Hematopoietic multipotent progenitor cell (in vitro differentiated cells): ENCODE data around the gene TRAM2. TPM values are rescaled to one million over a fixed set of nuclear protein-coding genes. Genes with fewer than 3 reads are reported as not detected.
A peak's percentile ranks its signal among the peaks of the same experiment; 100 is the strongest.

Source experiments
- DNase-seq, 3 donors: peaks; one replicate each; pipeline ENCODE4 v3.0.0-alpha.2; 2011 to 2015; ENCODE audit warnings: low read depth in 2 of 3, low spot score in 2 of 3
- total RNA-seq: library from RNA; depleted of rRNA; stranded (reverse); fragments of >200 nt; gene quantifications from one replicate; pipeline ENCODE4 v1.2.3, GENCODE V29; 2012

TRAM2 gene
- total RNA-seq, 1 donor = 8.6 TPM

- DNase-seq = no peak
These were observed 28.5 kb downstream of the TRAM2 start for GRCh38 chr6:52548353-52548713.

- no peak for DNase-seq
These were observed 29.1 kb downstream of the TRAM2 start for GRCh38 chr6:52547647-52548352.

- no peak for DNase-seq
These were observed 30.2 kb downstream of the TRAM2 start for GRCh38 chr6:52546678-52547077.

DNA sequence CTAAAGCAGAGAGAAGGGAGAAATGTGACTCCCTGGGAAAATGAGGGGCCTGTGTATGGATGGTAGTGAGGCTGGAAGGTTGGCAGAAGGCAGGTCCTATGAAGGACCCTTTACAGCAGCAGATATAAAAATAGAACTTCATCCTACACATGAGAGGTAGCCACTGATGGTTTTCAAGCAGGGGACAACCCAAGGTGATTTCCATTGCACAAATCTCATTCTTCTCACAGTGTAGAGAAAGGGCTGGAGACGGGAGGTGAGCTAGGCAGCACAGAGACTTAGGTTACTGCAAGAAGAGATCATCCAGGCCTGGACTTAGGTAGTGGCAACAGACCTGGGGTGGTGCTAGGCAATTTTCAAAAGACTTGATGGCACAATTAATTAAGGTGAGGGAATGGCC, 30.7 kb downstream of the TRAM2 start:
- DNase-seq = no peak

- no peak for DNase-seq
These were observed 31.3 kb downstream of the TRAM2 start for GRCh38 chr6:52545406-52546119.

DNA sequence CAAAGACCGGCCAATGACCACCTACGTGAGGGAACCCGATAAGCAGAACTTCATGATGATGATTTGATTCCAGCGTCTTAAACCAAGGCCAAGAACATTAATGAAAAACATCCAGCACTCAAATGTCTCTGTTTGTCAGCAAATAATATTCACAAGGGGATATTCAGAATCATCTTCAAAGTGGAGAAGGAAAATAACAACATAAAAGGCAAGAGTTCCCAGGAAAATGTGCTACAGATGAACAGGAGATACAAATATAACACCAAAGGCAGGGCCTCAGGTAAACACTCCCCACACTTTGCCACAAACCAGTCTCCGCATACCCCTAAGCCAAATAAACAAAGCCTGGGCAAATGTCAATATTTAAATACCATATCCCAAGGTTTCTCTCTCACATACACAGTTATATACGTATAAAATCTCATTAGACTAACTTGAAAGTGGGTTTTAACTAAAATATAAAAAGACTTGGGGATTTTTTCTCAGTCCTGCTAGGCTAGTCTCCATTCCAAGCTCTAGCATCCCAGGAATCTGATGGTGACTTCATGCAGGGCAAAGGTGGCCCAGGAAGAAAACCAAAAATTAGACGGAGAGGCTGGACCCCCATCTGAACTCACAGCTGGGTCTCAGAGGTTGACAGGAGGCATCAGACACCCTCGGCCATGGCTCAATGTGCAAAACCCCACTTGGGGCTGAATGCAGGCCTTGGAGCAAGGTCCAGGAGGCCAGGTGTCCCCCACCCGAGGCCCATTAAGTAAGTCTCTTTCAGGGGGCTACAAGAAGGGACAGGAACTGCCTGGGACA, 32.1 kb downstream of the TRAM2 start:
- DNase-seq = no peak

DNA sequence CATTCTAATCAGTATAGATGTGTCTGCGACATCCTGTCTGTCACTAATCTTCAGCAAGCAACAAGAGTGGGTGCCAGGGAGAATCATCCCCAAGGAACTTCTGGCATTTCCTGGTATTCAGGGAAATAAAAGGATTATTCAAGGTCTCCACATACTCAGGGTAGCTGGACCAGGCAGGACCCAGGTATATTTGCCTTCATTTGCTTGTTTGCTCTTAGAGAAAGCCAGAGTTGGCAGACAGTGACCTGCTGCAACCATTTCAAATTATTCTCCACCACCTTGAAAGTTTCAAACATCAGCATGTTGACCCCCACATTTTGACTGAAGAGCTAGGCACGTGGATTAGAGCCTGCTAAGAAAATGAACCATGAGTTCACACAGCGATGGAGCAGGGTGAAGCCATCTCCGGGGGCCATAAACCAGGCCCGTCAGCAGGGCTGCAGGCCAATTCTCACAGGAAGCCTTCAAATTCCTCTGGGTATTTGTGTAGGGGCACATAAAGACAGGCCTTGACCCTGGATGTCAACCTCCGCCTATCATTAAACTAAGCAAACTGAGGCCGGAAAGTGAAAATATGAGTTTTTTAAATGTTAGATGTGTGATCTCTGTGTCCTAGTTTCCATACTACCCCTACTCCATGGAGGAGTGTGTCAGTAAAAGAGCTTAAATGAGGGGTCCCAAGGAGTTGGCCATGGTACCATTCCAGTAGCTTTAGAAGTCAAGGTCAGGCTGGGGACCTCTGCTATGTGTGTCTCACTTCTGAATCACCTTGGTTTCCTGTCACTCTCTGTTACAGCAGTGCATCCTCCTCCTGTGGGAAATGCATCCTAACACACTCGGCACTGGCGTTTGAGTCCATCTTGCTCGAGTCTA, 32.9 kb downstream of the TRAM2 start:
- no peak for DNase-seq

- no peak for DNase-seq
These were observed 33.6 kb downstream of the TRAM2 start for GRCh38 chr6:52543262-52543661.

DNA sequence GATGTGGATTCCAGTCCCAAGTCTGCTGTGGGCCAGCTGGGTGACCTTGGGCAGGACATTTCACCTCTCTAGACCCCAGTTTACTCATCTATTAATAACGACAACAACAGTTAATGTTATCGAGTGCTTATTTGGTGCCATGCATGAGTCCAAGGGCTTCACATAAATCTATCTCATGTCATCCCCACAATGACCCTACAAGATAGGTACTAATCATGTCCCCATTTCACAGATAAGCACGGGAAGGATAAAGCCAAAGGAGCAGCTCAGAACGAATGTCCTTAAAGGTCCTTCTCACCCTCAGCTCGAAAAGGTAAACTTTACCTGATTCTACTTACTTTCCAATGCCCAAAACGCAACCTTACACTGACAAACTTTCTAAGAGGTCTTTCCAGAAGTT, 35.7 kb downstream of the TRAM2 start:
- no peak for DNase-seq

GRCh38 chr6:52540286-52540902, 36.5 kb downstream of the TRAM2 start:
- no peak for DNase-seq

DNA sequence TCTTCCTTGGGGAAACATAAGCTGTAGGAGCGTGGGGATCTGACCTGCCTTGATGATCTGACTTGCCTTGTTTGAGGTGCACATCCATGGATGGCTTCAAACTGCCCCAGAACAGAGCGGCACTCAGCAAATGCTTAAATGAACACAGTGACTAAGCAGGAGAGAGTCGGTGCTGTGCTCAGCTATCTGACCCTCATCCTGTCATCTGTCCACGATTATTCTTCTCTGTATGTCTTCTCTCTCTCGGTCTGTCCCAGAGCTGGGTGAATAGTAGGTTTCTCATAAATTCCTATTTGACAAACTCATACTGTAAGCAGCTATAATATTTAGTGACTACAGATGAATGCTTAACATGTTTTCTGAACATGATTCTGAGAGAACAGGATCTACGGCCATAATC, 37.3 kb downstream of the TRAM2 start:
- DNase-seq = no peak

DNA sequence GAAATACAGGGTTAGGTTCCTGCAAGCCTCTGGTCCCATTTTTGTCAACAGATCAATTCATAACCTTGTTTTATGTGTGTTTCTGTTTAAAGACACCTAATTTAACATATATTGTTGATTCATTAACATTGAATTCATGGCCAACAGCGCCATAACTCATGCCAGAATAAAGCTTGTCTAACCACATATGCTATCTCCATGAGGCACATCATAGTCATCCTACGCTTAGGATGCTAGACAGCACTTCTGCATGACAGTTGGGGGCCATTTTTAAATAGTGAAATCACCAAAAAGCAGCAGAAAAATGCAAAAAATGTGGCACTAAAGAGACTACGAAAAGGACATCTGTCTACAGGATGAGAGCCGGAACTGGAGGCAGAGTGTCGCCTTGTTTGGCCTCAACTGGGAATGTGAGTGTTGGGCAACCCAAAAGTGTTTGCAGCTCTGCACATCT, 37.9 kb downstream of the TRAM2 start:
- no peak for DNase-seq

DNA sequence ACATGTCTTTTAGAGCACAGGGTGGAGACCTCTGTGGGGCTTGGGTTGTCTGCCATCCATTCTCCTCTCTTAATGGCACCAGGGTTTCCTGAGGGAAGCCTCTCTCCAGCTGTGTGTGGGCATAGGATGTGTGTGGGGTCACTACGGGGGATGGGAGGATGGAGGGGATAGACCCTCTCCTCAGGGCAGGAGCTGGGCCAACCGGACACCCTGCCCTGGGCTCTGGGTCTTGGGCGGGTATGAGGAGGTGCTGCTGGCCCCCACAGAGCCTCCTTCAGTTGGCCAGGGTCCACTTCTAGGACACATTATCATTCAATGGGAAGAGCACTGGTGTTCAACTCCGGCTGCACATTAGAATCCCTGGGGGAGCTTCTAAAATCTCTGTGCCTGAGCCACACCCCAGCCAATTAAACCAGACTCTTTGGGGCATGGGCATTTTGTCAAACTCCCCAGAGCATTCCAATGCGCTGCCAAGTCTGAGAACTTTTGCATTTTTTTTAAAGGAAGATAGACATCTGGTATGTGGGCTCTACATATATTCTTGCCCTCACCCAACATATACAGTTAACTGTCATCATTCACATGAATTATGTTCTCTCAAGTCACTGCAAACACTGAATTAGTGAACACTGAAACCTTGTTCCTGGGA, 38.5 kb downstream of the TRAM2 start:
- DNase-seq = no peak

DNA sequence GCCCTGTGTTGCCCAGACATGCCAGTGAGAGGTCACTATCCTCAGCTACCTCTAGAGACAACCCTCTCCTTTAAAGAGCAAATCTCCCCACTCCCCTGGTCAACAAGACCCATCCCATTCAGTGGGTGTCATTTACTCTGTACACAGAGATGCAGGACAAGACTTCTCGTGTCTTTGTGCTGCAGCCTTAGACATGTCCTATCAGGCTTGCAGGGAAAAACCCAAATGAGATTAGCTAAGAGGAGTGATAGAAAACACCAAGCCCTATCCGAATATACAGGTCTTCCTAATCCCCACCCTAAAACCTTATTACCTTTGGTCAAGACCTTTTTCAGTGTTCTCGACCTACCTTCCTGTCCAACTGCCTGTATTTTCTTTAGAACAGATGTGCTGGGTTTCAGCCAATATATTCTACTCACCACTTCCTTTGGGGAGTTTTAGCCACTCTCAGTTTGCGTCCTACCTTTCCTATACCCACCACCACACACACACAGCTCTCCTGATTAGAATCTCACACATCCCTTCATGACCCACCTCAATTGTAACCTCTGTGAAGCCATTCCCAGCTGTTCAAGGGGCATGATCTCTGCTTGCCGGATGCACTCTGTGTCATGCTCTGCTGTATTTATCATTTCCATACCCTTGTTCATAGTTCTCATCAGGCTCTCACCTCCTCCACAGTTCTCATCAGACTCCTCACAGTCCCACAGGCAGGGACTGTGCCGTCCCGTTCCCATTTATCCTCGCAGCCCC, 39.7 kb downstream of the TRAM2 start:
- DNase-seq = peak in 2 of 3 donors; percentile 29 to 73

DNA sequence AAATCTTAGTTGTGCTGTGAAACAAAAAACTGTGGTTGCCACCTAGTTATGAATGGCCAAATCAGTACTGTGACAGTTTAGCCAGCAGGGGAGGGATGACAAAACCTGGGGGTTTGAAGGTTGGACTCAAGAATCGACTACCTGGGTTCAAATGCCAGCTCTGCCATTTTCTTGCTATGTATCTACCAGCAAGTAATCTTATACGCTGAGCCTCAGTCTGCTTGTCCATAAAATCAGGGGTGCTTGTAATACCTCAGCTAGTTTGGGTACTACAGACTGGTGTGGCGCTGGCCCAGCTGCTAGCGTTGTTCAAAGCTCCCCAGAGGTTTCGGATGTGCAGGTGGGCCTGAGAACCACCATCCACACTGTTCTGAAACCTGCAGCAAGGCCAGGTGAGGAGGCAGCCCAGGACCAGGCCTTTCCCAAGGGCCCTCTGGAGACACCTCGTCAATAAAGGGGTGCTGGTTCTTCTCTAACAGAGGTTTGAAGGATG, 40.4 kb downstream of the TRAM2 start:
- no peak for DNase-seq

- no peak for DNase-seq
These were observed 41.0 kb downstream of the TRAM2 start for GRCh38 chr6:52535711-52536423.

DNA sequence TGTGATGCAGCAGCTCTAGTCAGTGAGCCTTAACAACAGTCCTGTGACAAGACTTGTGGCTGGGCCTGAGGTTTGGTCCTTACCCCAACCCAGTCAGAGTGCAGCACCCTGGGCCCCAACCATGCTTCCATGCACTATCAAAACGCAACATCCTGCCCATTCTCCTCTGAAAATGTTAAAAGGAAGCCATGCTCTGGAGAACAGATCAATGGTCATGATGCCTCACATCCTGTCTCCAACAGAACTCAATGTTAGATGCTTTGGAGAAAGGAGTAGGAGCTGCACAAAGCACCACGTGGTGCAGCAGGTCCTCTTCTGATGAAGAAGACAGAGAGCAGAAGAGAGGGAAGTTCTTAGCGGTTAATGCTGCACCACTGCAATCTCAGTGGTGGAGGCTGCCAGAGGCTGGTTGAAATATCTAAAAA, 41.9 kb downstream of the TRAM2 start:
- no peak for DNase-seq

DNA sequence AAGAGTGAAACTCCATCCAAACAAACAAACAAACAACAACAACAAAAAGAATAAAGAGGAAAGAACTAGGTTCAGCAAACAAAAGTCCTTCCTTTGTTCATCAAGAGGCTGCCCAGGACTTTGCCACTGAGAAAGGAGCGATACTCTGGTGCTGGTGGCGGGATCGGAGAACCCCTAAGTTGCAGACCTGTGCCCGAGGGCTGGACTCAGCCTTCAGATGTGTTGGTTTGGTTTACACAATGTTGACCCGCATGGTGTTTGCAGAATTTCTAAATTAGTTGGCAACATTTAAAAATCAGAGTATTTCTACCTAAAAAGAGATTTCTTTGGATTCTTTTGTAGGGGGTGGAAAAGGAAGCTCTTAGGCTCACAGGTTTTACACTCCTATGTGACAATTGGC, 42.5 kb downstream of the TRAM2 start:
- no peak for DNase-seq
